DMS53 treated with DMSO at 0.1 percent for 48 hours (cell line): Measurements from ENCODE around the gene PPP1R14C.

Source experiments
- DNase-seq: peaks from one replicate; lab custom pipeline; 2025; ENCODE audit not compliant: unreplicated experiment; lab: John Stamatoyannopoulos, UW

The PPP1R14C gene

DNA sequence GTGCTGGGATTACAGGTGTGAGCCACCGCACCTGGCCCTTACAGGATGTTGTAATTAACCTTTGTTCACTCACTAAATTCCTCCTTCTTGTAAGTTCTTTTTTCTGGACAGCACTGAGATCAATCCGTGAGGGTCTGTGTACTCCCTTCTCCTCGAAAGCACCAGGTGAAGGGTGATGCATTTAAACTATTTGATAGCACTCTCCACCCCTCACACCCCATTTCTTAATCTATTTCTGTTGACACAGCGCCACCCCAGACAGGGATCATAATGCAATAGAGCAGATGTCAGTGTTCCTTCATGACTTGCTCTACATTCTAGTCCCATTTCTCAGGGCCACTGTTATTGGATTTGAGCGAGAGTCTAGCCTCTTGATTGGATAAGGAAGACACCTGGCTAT, 46.3 kb downstream of the PPP1R14C start:
- no peak for DNase-seq

DNA sequence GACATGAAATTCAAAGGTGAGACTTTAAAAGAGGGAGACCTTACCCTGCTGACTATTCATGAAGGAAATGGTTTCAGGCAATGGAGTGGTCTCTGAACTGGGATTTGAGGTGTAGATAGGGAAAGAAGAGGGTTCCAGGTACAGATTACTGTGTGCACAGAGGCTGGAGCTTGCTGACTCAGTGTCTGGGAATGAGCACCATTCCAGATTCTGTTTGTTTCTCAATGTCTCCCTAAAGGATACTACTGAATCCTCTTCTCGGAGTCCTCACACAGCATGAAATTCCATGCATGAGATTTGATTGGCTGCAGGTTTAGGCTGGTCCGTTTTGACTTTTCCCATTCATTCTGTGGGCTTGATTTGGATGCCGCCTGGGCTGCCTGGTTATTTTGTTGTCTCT, 49.0 kb downstream of the PPP1R14C start:
- no peak for DNase-seq

DNA sequence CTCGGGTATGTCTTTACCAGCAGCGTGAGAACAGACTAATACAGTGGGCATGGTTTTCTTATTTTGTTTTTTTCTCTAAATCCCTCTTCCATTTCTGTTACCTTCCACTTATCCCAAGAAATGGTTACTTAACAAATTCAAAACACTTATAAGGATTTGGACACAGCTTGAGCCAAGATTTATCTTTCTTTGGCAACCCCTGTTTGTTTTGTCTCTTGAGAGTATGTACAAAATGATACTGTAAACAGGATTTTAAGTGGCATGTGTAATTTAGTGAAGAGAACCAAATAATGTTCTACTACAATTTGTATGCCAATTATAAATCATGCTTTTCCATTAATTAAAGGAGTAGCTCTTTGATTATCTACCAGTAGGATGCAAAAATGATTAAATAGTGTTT, 51.4 kb downstream of the PPP1R14C start:
- no peak for DNase-seq

DNA sequence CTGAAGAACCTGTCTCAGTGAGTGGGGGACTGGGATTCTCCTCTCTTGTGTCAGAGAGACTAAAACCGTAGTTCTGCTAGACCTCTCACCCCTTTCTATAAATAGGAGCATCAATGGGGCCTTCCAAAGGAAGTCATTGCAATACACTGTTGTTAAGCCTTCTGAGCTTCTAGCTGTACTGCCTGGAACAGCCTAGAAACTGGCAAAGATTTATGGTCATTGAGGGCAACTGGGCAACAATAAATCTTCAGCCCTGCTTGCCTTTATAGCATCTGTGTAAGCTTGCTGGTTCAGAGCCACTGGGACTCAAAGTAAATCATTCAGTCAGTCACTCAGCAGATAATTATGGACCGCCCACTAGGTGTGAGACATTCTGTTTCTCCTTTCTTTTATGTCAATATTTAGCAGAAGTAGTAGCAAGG, 53.2 kb downstream of the PPP1R14C start:
- DNase-seq, result no peak

DNA sequence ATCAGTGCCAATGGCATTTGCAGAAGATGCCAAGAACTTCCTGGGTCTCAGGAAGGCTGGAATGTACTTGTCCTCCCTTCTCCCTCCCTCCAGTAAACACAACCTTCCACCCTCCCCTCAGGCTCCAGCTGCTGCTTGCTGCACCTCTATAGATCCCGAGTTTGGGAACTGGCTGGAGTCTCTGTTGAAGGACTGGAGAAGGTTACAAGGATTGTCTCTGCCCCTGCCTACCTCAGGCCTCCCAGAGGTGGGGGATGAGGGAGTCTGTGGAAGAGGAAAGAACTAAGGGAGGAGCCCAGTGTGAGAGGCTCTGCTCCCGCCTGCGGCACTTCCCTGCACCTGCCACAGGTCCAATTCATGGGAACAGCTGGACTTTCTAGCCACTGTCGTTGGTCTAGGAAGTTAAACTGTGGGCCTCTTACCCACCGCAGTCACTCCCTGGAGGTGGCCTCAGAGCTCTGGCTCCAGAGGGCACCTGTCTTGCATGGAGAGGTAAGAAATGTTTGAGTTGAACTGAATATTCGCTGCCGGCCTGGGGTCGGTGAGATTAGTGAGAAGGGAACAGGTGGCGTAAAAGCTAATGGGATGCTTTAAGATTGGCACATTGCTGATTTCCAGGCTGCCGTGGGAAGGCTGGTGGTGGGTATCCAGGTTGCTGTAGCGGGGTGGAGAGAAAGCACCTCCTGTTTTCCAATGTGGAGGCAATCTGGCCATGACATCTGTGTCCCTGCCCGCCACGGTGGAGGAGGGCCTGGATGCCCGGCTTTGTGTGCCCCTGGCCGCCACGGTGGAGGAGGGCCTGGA, 54.3 kb downstream of the PPP1R14C start:
- DNase-seq, result peak; percentile 44

DNA sequence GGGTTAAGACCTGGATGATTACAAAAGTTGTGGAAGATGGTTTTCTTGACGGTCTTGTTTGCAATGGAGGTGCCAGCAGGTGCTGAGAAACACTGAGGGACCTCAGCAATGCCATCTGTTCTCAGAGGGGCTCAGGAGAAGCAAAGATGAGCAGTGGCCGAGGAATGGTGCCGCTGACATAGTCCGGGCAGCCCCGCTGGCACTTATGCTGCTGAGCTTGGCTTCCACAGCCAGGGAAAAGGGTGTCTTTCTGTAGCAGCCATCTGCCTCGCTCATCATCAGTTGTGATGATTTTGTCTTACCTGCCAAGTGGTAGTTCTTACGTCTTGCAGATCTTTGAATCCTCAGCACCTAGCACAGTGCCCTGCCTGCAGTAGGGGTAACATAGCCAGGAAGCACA, 55.7 kb downstream of the PPP1R14C start:
- DNase-seq, result no peak

DNA sequence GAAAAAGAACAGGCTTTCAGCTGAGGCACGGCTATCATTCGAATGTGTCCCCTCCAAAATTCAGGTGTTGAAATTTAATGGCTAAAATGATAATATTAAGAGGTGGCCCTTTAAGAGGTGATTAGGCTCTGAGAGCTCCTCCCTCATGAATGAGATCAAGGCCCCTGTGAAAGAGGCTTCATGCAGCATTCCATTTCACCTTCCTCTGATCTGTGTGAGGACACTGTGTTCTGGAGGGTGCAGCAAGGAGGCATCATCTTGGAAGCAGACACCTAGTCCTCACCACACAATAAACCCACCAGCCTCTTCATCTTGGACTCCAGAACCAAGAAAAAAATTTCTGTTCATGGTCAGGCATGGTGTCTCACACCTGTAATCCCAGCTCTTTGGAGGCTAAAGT, 56.4 kb downstream of the PPP1R14C start:
- no peak for DNase-seq

DNA sequence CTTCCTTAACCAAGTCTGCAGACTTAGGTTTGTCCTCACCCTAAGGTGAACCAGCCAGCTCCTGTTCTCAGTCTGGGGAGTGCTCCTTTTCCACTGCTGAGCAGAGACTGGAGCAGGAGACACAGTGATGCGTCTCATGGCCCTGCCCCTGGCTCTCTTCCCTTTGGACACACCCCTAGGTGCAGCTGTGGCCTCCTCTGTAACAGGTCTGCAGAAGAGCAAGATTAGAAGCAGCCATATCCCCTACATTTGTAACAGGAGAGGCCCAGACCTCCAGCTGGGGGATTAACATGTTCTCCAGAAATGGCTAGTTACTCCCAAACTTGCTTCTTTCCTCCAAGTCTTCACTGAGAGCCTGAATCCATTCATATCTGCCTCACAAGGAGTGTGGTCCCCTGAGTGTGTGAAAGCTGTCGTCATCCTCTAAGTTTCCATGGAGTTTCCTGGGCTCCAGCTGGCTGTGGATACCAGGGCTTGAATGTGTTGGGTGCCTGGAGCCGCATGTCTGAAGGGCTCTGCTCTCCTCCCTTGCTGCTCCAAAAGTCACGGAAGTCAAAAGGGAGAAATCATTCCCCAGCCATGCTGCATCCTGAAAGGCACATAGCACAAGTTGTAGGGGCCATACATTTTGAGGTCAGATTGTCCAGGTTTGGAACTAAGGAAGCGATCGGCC, 57.7 kb downstream of the PPP1R14C start:
- DNase-seq, result no peak

DNA sequence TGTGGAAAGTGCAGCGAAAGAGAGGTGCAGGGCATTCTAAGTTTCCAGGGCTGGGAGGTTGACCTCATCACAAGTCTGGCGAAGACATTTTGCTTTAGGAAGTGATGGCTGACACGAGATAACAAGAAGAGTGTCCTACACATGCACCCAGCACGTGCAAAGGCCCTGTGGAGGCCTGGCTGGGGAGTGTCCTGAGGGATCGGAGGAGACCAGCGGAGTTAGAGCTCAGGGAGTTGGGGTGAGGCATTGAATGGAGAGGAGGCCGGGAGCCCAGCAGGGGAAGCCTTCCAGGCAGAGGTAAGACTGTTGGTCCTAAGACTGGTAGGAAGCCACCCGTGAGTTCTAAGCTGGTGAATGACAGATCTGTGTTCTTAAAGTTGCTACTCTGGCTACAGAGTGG, 58.4 kb downstream of the PPP1R14C start:
- no peak for DNase-seq

DNA sequence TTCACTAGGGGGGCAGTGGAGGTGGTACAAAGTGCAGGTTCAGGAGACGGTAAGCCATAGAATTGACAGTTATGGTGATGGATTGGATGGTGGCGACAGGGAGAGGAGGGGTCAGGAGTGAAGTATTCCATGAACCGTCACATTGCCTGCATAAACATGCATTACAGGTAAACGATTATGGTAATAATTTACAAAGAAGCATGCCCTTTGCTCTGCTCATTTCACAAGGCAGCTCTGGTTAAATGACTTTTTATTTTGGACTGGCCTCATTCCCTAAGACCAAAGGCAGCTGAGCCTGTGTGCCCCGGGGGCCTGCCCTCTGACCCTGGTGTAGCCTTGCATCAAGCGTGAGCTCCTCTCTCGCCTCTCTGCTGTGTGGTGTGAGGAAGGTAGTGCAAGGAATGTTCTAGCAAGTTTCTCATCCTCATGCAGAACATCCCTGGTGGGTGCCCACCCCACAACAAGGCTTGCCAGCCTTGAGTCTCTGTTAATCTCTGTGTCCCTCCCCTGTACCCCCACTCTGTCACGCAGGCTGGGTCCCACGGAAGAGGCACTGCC, 59.0 kb downstream of the PPP1R14C start:
- DNase-seq, result no peak

DNA sequence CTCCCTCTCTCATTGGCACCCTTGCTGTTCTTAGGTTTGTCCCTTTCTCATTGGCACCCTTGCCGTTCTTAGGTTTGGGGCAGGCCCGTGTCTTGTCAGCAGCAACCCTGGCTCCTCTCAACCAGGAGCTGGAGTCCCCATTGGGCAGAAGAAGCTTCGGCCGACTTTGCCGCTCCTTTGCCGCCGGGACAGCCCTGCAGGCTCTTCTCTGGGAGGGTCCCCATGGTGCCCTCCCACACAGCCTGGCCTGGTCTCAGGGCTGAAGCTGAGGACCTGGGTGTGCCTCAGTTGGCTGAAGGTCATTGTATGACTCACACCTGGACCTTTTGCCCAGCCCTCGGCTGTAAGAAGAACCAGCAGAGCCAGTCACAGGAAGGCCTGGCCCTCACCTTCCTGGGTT, 59.6 kb downstream of the PPP1R14C start:
- DNase-seq, result no peak

DNA sequence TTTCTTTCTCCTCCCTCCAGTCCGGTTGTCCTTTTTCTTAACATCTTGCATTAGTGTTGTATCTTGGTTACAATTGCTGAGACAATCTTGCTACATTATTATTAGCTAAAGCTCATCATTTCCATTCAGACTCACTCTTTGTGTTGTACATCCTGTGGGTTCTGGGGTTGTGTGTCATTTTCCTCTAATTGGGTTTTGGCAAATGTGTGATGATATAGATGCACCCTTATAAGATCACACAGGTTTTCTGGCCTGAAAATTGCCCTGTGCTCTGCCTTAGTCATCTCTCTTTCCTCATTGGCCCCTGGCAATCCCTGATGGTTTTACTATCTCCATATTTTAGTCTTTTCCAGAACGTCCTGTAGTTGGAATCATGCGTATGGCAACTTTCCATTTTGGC, 60.1 kb downstream of the PPP1R14C start:
- no peak for DNase-seq

DNA sequence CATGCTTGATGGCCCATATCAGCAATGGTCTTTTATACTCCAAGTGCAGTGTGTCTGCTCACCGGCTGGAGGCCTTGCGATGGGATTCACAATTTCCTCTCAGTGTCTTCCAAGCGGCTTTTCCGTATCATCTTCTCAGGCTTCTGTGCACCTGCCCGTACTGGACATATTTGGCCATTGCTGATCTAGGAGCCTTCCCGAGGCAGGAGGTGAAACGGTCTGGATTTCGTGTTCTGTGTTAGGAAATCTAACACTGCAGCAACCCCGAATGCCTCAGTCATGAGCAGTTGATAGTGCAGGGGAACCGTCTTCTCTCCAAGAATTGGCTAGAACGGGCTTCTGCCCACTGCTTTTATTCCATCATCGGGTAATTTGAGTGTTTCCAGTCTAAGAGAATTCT, 60.5 kb downstream of the PPP1R14C start:
- no peak for DNase-seq

DNA sequence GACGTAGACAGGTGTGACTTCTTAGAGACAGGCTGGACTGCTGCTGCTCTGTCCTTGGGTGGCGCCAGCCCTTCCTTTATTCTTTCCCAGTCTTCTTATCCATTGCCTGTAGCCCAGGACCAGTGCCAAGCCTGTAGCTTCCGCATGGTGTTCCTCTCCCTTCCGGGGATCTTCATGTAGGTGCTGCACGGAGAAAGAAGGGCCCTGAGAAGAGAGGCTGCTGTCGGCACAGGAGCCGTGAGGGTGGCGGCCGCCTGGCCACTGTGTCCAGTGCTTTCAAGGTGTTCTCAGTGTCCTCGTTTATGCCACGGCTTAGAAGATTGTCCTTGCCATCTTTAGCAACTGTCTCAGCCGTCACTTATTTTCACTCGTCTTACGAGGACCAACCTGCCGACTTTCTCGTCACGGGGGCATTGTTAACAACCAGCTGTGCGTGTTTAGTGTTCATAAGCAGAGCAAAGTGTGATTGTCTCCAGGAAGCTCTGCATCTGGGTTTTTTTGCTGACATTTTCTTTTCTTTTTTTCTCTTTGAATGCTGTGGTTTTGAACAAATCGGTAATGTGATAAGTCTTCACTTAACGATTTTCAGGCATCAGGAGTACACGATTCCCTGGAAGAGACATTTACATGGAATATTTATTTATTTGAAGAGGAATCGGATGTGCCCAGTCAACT, 61.2 kb downstream of the PPP1R14C start:
- no peak for DNase-seq

DNA sequence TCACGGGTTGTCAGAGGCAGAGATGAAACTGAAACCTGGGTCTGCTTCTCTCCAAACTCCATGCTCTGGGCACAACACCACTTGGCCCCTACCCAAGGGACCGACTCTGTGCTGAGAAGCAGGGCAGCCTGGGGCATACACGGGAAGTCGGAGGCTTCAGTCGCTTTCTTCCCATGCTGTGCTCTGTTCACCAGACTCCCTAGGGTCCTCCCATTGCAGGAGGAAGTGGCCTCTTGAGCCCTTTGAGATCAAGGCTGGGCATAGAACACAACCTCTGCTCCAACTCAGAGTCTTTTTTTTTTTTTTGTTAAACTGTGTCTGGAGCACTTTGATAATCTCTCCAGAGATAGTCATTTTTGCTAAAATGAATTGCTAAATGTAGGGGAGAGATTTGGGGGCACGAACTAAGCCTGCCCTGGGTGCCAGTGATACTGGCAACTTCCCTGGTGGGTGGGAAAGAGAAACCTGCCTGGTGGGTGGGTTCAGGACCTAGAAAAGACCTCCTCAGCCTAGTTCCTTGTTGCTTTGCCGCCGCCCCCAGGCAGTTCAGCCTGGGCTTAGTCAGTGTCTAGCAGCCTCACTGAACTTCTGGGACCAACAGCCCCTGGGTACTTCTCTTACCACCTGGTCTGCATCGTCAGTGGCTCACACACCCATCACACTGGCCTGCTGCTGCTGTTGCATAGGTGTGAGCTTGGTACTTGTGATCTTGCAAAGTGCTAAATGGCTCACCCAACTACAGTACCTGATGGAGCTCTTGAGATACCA, 62.0 kb downstream of the PPP1R14C start:
- DNase-seq, result no peak

DNA sequence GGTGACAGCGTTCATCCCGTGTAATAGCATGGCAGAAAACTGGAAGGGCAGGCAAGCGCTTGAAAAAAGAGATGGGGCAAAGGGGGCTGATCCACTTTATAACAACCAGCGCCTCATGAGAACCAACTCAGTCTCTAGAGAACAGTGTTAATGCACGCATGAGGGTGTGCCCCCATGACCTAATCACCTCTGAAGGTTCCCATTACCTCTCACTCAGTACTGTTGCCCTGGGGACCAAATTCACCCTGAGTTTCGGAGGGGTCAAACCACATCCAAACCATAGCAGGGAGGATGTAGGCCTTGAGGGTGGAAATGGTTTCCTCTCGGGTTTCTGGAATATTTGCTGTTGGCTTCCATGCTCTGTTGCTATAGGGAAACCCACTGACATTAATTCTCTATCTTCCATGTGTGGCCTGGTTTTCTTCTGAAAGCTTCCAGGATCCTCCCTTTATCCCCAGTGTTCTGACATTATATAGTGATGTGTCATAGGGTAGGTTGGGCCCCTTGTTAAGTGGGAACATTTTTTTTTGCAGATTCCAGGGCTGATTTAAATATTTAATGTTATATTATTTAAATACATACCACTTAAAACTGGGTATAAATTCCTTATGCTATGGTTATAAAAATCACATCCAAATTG, 65.2 kb downstream of the PPP1R14C start:
- no peak for DNase-seq

DNA sequence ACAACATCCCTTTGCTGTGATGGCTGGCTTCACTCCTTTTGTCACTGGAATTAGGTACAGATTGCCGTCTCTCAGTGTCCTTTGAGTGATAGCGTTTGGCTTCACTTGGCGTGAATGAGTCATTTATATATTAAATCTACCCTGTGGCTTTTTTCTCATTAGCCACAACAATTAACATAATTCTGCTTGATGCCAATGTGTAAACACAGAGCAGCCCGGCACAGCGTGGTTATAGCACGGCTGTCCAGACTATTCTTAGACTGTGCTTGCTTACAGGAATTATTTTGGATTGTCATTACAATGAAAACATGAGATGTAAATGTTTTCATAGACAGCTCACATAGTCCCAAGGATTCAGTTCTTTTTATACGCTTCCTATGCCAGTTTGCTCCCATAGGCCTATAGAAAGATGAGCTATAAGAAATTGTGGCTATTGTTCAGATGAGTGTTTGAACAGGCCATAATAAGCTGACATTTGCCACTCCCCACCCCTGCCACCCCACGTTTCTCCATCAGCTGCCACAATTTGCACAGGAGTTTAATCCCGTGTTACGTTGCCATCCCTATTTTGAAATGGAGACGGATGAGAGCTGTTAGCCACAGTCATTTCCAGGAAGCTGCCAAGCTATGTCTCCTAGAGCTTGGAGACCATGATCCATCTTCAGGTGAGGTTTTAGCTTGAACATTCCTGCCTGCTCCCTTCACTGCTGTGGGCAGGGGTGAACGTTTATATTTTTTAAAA, 65.9 kb downstream of the PPP1R14C start:
- DNase-seq, result peak; percentile 58

DNA sequence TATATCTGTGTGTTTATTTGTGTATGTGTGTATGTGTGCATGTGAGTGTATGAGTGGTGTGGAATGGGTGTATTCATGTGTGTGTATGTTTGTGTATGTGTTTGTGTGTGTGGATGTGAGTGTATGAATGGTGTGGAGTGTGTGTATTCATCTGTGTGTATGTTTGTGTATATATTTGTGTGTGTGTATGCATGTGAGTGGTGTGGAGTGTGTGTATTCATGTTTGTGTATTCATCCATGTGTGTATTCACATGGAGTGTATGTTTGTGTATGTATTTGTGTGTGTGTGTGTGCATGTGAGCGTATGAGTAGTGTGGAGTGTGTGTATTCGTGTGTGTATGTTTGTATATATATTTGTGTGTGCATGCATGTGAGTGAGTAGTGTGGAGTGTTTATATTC, 66.6 kb downstream of the PPP1R14C start:
- no peak for DNase-seq

DNA sequence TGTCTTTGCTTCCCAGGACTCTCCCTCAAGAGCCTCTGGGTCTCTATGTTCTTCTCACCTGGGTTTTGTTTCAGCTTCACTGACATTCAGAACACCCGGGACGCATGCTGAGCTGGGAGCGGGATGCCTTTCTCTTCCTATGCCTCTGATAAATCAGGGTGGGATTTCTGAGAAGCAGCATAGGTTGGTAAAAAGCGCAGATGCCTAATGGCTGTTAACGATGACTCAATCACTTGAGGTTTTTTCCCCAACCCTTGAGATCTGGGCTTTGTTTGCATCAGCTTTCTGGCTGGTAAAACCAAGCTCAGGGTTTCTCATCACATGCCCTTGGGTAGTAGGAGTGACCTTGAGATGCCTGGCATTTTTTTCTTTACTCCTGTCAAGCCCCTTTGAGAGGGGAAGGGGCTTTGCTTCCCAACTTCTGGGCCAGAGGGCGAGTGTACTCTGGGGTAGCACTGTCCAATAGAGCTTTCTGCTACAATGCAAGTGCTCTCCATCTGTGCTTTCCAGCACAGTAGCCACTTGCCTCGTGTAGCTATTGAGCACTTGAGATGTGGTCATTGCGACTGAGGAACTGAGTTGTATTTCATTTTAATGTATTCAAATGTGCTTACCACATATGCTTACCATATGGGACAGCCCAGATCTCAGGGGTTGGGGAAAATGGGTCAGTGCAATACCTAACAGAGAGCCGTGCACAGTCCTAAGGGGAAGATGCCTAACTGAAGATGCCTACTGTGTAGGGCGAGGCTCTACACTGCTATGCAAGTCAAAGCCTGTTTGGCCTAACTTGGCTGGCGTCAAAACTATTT, 69.1 kb downstream of the PPP1R14C start:
- no peak for DNase-seq
